H7 (cell line): ENCODE measurements around the gene HCLS1. TPM values are rescaled to one million over a fixed set of nuclear protein-coding genes. Genes with fewer than 3 reads are reported as not detected.
"Not testable (repeated sequence)": the region's sequence is repeated elsewhere in the genome, so short reads cannot be mapped to it uniquely, and the experiment has no call there.

Experiments used
- DNase-seq: peaks from one replicate; pipeline ENCODE4 v3.0.0; 2012
- H3K27me3 ChIP-seq: 2 replicates; pipeline ENCODE4 v1.6.0; 2011; ENCODE audit warnings: mild to moderate bottlenecking, low read length; ENCODE audit not compliant: control insufficient read depth, insufficient read depth
- H3K36me3 ChIP-seq: replicated peaks from 2 replicates; pipeline ENCODE4 v1.5.1; 2011; ENCODE audit warnings: low read length; ENCODE audit not compliant: control insufficient read depth, insufficient read depth
- H3K4me3 ChIP-seq: 2 replicates; pipeline ENCODE4 v1.5.1; 2011; ENCODE audit warnings: low read depth, mild to moderate bottlenecking, control low read depth, low read length, moderate library complexity; ENCODE audit not compliant: insufficient read depth
- total RNA-seq: library from RNA; depleted of rRNA; stranded (reverse); fragments of >200 nt; shearing (Covaris generic); gene quantifications from 2 replicates; pipeline ENCODE4 v1.2.3, GENCODE V29; 2014

The HCLS1 gene
- total RNA-seq, 1 experiment from 2014 or later, result 0.48 TPM

DNA sequence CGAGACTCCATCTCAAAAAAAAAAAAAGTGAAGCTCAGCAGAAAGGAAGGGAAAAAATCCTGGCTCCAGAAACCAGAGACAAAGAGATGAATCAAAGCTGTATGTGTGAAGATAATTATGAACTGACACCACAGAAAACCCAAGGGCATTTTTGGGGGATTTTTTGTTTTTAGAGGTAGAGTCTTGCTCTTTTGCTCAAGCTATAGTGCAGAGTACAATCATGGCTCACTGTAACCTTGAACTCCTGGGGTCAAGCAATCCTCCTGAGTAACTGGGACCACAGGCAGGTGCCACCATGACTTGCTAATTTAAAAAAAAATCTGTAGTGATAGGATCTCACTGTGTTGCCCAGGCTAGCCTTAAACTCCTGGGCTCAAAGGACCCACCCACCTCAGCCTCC is 22.8 kb downstream of the HCLS1 start:
- Histone ChIP-seq H3K4me3 (no peak overlapping the region), H3K27me3 (no peaks in the 10 kb centered on the region), H3K36me3 (no peaks in the 10 kb centered on the region)
- DNase-seq, result no peak

DNA sequence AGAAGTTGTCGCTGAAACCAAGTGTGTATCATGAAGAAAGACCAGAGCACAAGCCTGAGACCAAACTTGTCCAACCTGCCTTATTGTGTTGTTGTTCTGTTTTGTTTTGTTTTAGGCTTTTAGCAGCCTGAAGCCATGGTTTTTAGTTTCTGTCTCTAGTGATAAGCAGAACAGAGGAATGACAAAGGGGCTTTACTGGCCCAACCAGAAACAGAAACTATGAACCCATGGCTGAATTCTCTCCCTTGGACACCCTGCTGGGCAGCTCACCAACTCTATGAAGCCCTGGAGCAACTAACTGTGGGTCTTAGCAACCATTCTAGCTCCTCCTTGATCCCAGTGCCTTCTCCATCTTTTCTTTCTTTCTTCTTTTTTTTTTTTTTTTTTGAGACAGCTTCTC is 30.3 kb downstream of the HCLS1 start:
- H3K27me3 ChIP-seq, result no peaks in the 10 kb centered on the region
- no peak overlapping the region for H3K4me3 ChIP-seq
- H3K36me3 ChIP-seq, result no peaks in the 10 kb centered on the region
- DNase-seq, result no peak

GRCh38 chr3:121629601-121630000 is 31.1 kb downstream of the HCLS1 start:
- H3K36me3 ChIP-seq, result no peaks in the 10 kb centered on the region

GRCh38 chr3:121627622-121628021 is 33.1 kb downstream of the HCLS1 start:
- Histone ChIP-seq H3K36me3 (no peaks in the 10 kb centered on the region), H3K27me3 (no peaks in the 10 kb centered on the region)
- DNase-seq, result no peak

More at GRCh38 chr3:121629601-121630000, 31.1 kb downstream of the HCLS1 start:
- DNase-seq, result no peak
- no peaks in the 10 kb centered on the region for H3K27me3 ChIP-seq
- no peak overlapping the region for H3K4me3 ChIP-seq

GRCh38 chr3:121627211-121627610 is 33.5 kb downstream of the HCLS1 start:
- no peak for DNase-seq
- Histone ChIP-seq H3K4me3 (no peak overlapping the region), H3K36me3 (no peaks in the 10 kb centered on the region), H3K27me3 (no peaks in the 10 kb centered on the region)

More at GRCh38 chr3:121627622-121628021, 33.1 kb downstream of the HCLS1 start:
- H3K4me3 ChIP-seq, result no peak overlapping the region

DNA sequence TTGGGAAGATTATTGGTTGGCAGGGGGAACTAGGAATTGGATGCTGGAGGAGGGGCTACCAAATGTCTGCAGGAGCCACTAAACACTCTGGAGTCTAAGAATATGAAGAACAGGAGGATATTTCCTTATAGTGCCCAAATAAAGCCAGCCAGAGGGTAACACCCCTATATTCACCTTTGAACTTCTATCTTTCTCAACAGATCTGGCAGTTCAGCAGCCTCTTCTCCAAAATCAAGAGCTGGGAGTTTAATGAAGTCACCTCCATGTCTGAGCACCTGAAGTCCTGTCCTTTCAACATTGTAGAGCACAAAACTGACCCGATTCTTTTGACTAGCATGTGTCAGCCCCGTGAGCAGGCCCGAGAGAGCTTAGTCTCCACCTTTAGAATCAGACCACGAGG is 34.2 kb downstream of the HCLS1 start:
- DNase-seq, result no peak
- Histone ChIP-seq H3K4me3 (no peak overlapping the region), H3K36me3 (no peaks in the 10 kb centered on the region), H3K27me3 (no peaks in the 10 kb centered on the region)

DNA sequence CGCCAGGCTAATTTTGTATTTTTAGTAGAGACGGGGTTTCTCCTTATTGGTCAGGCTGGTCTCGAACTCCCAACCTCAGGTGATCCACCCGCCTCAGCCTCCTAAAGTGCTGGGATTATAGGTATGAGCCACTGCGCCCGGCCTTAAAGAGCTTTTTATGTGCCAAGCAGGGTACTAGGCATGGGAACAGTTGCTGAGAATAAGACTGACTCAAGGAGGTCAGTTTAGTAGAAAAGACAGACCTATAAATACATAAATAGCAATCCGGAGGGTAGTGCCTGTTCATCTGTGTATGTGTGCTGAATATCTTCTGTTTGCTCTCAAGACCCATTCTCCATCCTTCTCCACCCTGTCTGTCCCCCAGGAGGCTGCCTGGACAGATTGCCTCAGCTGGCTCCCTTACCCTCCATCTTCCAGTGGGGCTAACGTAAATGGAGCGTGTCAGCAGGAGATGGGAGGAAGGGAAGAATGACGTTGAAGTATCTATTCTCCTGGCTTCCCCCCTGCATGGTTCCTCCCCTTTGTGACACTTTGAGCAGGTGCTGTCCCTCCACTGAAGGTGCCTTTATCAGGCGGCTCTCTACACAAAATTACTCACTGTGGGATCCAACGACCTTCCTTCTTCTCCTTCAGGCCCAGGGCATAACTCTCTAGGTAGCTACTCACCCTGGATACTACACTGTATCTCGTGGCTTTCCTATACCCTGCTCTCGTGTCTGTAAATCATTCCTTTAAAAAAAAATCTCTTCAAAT is 36.4 kb downstream of the HCLS1 start:
- no peak overlapping the region for H3K4me3 ChIP-seq
- no peaks in the 10 kb centered on the region for H3K36me3 ChIP-seq
- H3K27me3 ChIP-seq, result no peaks in the 10 kb centered on the region
- no peak for DNase-seq

DNA sequence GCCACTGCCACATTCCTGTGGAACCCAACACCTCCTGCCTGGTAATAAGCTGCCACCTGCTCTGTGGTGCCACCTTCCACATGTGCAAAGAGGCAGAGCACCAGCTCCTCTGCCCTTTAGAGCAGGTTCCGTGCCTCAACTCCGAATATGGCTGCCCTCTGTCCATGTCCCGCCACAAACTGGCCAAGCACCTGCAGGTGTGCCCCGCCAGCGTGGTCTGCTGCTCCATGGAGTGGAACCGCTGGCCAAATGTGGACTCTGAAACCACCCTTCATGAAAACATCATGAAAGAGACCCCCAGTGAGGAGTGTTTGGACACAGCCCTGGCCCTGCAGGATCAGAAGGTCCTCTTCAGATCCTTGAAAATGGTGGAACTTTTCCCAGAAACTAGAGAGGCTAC is 39.2 kb downstream of the HCLS1 start:
- no peaks in the 10 kb centered on the region for H3K27me3 ChIP-seq
- no peaks in the 10 kb centered on the region for H3K36me3 ChIP-seq
- DNase-seq, result no peak
- H3K4me3 ChIP-seq, result no peak overlapping the region

DNA sequence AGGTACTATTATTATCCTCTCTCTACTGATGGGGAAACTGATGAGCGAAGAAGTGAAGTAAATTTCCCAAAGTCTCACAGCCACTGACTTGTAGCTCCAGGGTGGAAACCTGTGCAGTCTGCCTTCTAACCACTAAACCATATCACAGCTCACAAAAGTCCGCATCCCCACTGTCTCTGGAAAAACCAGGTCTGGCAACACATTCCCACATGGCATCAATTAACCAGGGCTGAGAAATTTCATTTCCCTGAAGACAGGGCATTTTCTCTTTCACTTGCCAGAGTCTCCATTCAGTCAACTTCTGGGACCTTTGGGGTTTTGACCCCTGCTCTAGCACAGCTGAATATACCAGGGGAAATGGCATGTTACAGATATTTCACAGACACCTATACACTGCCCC is 41.0 kb downstream of the HCLS1 start:
- Histone ChIP-seq H3K4me3 (no peak overlapping the region), H3K27me3 (no peaks in the 10 kb centered on the region), H3K36me3 (no peaks in the 10 kb centered on the region)
- no peak for DNase-seq

- Histone ChIP-seq H3K27me3 (no peaks in the 10 kb centered on the region), H3K4me3 (no peak overlapping the region), H3K36me3 (no peaks in the 10 kb centered on the region)
- no peak for DNase-seq
These were observed 54.6 kb downstream of the HCLS1 start for GRCh38 chr3:121606106-121606505.

DNA sequence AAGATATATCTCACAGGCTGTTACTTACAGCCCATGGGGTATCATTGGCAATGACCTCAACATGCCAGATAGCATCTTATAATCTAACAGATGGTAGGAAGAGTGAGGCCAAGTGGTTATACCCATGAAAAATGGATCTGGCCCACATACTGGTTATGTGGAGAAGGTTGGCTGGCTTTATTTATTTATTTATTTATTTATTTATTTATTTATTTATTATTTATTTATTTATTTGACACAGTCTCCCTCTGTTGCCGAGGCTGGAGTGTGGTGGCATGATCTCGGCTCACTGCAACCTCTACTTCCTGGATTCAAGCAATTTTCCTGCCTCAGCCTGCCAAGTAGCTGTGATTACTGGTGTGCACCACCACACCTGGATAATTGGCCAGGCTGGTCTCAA is 55.9 kb downstream of the HCLS1 start:
- DNase-seq, result no peak
- Histone ChIP-seq H3K27me3 (no peaks in the 10 kb centered on the region), H3K36me3 (no peaks in the 10 kb centered on the region), H3K4me3 (no peak overlapping the region)

DNA sequence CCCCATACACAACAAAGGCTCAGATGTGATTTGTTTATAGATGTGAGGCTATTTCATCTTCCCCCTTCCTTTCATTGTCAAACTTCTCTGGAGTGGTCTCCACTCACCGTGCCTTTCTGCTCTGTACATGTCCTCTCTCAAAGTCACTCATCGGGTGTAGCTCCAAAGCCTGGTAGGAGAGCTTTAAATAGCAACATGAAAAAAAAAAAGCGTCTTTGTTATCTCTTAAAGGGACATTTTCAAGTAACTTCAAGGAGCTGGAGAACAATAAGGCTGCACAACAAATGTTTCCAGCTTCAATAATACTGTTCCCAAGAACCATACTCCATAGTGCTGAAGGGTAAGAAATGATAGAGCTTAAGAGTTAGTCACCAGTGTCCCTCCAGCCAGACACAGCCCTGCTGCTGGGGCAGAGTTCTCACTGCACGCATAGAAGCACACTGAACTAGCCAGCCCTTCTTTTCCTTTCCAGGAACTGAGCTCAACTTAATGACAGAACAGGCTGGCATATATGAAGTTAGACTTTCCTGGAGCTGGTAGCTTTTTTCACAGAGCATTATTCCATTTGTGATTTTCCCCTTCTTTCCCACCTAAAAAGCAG is 59.4 kb downstream of the HCLS1 start:
- Histone ChIP-seq H3K36me3 (no peaks in the 10 kb centered on the region), H3K4me3 (no peak overlapping the region), H3K27me3 (no peaks in the 10 kb centered on the region)
- no peak for DNase-seq

GRCh38 chr3:121599900-121600299 is 60.8 kb downstream of the HCLS1 start:
- H3K36me3 ChIP-seq, H3K27me3 ChIP-seq, DNase-seq, H3K4me3 ChIP-seq: not testable (repeated sequence)

GRCh38 chr3:121598564-121598963 is 62.1 kb downstream of the HCLS1 start:
- no peak for DNase-seq
- Histone ChIP-seq H3K4me3 (no peak overlapping the region), H3K36me3 (no peaks in the 10 kb centered on the region), H3K27me3 (no peaks in the 10 kb centered on the region)

GRCh38 chr3:121595765-121596406 is 64.8 kb downstream of the HCLS1 start:
- Histone ChIP-seq H3K4me3 (no peak overlapping the region), H3K36me3 (no peaks in the 10 kb centered on the region), H3K27me3 (no peaks in the 10 kb centered on the region)
- no peak for DNase-seq
